HepG2 (cell line): ENCODE data around the gene TCAF1.
"Not testable (repeated sequence)": the region's sequence is repeated elsewhere in the genome, so short reads cannot be mapped to it uniquely, and the experiment has no call there.

Experiments used
- ATF7 ChIP-seq, 2 experiments: fragments of 450-650 bp in 1 of 2; sonication (generic) in 1 of 2; formaldehyde crosslinking in 1 of 2; IDR thresholded peaks; 2 replicates each; pipeline versions ENCODE4 v1.4.0 to v1.6.1; 2016 to 2020; ENCODE audit warnings: antibody characterized with exemption in 1 of 2, mild to moderate bottlenecking in 1 of 2, missing genetic modification reagents in 1 of 2
- RAD51 ChIP-seq: fragments of 450-650 bp; IDR thresholded peaks from 2 replicates; pipeline ENCODE4 v1.6.1; 2016; ENCODE audit warnings: borderline replicate concordance
- SMAD3 ChIP-seq: sonication (generic); formaldehyde crosslinking; IDR thresholded peaks from 2 replicates; pipeline ENCODE4 v1.4.0; 2020; ENCODE audit warnings: missing genetic modification reagents
- SUZ12 ChIP-seq: fragments of 150-350 bp; IDR thresholded peaks from 2 replicates; pipeline ENCODE4 v1.6.1; 2014; ENCODE audit warnings: low read depth, low read length
- TCF7L2 ChIP-seq: IDR thresholded peaks from 2 replicates; pipeline ENCODE4 v1.6.1; 2011; ENCODE audit warnings: mild to moderate bottlenecking, low read depth, low read length, moderate library complexity
- ZBTB42 ChIP-seq: sonication (generic); formaldehyde crosslinking; IDR thresholded peaks from 2 replicates; pipeline ENCODE4 v1.5.0; 2020; ENCODE audit warnings: mild to moderate bottlenecking, missing genetic modification reagents
- ZNF354B ChIP-seq: sonication (generic); formaldehyde crosslinking; IDR thresholded peaks from 2 replicates; pipeline ENCODE4 v1.8.0; 2022; ENCODE audit warnings: mild to moderate bottlenecking, missing genetic modification reagents
- TF ChIP-seq, protein P1 (sequence below): sonication (generic); formaldehyde crosslinking; IDR thresholded peaks from 2 replicates; pipeline ENCODE4 v1.5.0; 2020; ENCODE audit warnings: mild to moderate bottlenecking, missing genetic modification reagents, moderate library complexity
- TF ChIP-seq, protein P2 (sequence below), 2 experiments: sonication (generic) in 1 of 2; formaldehyde crosslinking in 1 of 2; IDR thresholded peaks; 2 replicates each; pipeline versions ENCODE4 v1.5.1 to v1.6.1; 2011 to 2020; ENCODE audit warnings: borderline replicate concordance in 1 of 2, low read depth in 1 of 2, low read length in 1 of 2, mild to moderate bottlenecking in 1 of 2, missing genetic modification reagents in 1 of 2, moderate library complexity in 1 of 2

DNA sequence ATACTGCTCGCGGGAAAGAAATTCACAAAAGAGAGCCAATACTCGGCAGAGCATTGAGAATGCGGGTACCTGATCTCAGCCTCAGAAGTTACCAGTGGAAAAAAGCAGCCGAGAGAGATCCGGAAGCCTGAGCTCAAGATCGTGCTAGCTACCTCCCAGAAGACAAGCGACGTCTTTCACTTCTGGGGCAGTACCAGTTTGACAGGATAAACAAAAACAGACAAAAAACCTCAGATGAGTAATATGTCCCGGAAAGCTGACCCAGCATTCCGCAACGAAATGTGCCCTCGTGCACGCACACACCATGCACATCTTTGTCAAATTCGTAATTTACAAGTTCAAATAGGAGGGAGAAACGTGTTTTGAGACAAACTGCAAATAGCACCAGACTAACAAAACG lies 65.9 kb downstream of the TCAF1 start:
- not testable (repeated sequence) for TF ChIP-seq TCF7L2; RAD51; ATF7 (IDR thresholded peaks at IDR 0.05); ATF7 (CRISPR knock-in tag; IDR thresholded peaks at IDR 0.05); ZBTB42 (CRISPR knock-in tag); SMAD3; SUZ12; ZNF354B (CRISPR knock-in tag)
- TF ChIP-seq, protein P1, sequence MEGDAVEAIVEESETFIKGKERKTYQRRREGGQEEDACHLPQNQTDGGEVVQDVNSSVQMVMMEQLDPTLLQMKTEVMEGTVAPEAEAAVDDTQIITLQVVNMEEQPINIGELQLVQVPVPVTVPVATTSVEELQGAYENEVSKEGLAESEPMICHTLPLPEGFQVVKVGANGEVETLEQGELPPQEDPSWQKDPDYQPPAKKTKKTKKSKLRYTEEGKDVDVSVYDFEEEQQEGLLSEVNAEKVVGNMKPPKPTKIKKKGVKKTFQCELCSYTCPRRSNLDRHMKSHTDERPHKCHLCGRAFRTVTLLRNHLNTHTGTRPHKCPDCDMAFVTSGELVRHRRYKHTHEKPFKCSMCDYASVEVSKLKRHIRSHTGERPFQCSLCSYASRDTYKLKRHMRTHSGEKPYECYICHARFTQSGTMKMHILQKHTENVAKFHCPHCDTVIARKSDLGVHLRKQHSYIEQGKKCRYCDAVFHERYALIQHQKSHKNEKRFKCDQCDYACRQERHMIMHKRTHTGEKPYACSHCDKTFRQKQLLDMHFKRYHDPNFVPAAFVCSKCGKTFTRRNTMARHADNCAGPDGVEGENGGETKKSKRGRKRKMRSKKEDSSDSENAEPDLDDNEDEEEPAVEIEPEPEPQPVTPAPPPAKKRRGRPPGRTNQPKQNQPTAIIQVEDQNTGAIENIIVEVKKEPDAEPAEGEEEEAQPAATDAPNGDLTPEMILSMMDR, result not testable (repeated sequence)
- TF ChIP-seq, protein P2, sequence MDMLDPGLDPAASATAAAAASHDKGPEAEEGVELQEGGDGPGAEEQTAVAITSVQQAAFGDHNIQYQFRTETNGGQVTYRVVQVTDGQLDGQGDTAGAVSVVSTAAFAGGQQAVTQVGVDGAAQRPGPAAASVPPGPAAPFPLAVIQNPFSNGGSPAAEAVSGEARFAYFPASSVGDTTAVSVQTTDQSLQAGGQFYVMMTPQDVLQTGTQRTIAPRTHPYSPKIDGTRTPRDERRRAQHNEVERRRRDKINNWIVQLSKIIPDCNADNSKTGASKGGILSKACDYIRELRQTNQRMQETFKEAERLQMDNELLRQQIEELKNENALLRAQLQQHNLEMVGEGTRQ (IDR thresholded peaks at IDR 0.05; ENCODE audit: low read depth, low read length), result not testable (repeated sequence)
- TF ChIP-seq, protein P2 (CRISPR knock-in tag; IDR thresholded peaks at IDR 0.05; ENCODE audit: borderline replicate concordance), result not testable (repeated sequence)
